IMR-90 (cell line): Measurements from ENCODE around the gene PTCH1. TPM values are rescaled to one million over a fixed set of nuclear protein-coding genes. Genes with fewer than 3 reads are reported as not detected.

Source experiments
- ATAC-seq: fragments of 200-7000 bp; cut with Tn5 transposase; 2 replicates; pipeline ENCODE4 v1.9.1; 2020; ENCODE audit warnings: low read depth, mild to moderate bottlenecking, moderate library complexity
- BruUV-seq: library from RNA; stranded (reverse); fragments of 400-500 nt; replicated peaks from 2 replicates; lab custom pipeline; 2021; lab: Mats Ljungman, UMichigan
- CTCF ChIA-PET: fragments of 300-600 bp; formaldehyde crosslinking; extraction: SDS; loops from one replicate; lab custom pipeline; 2021; ENCODE audit warnings: antibody characterized with exemption; lab: Yijun Ruan, JAX
- POLR2A ChIA-PET: fragments of 300-600 bp; sonication (Branson Sonifier 250); formaldehyde crosslinking; loops from one replicate; lab custom pipeline; 2022; ENCODE audit warnings: antibody characterized with exemption; ENCODE audit not compliant: unreplicated experiment; lab: Charles Lee
- DNase-seq: peaks from one replicate; pipeline ENCODE4 v3.0.0; 2013
- H2AFZ ChIP-seq: replicated peaks from 2 replicates; pipeline ENCODE3; 2013; ENCODE audit warnings: low read length, mild to moderate bottlenecking; ENCODE audit not compliant: poor library complexity
- H2AK5ac ChIP-seq: 2 replicates; pipeline ENCODE4 v1.6.1; 2013; ENCODE audit warnings: low read depth, low read length, inconsistent platforms
- H2AK9ac ChIP-seq: replicated peaks from 2 replicates; pipeline ENCODE3; 2013; ENCODE audit warnings: mild to moderate bottlenecking, low read depth, low read length, moderate library complexity; ENCODE audit not compliant: poor library complexity
- H2BK120ac ChIP-seq: 2 replicates; pipeline ENCODE4 v1.6.1; 2013; ENCODE audit warnings: low read depth, low read length, inconsistent platforms
- H2BK15ac ChIP-seq: 3 replicates; pipeline ENCODE4 v1.6.1; 2013; ENCODE audit warnings: low read depth, low read length, inconsistent platforms
- H2BK20ac ChIP-seq: 2 replicates; pipeline ENCODE4 v1.6.1; 2013; ENCODE audit warnings: low read depth, mild to moderate bottlenecking, inconsistent platforms, low read length, moderate library complexity
- H2BK5ac ChIP-seq: 2 replicates; pipeline ENCODE4 v1.6.1; 2013; ENCODE audit warnings: mild to moderate bottlenecking, low read depth, low read length, inconsistent platforms; ENCODE audit not compliant: poor library complexity, severe bottlenecking
- H3K14ac ChIP-seq: replicated peaks from 2 replicates; pipeline ENCODE4 v1.6.1; 2013; ENCODE audit warnings: low read depth, low read length, inconsistent platforms
- H3K18ac ChIP-seq: 2 replicates; pipeline ENCODE4 v1.6.1; 2013; ENCODE audit warnings: low read depth, low read length, control low read depth
- H3K23ac ChIP-seq: 2 replicates; pipeline ENCODE4 v1.6.1; 2013; ENCODE audit warnings: low read depth, low read length, inconsistent platforms
- H3K27ac ChIP-seq: 2 replicates; pipeline ENCODE4 v1.5.1; 2013; ENCODE audit warnings: mild to moderate bottlenecking, control low read depth, low read length; ENCODE audit not compliant: insufficient read depth
- H3K27me3 ChIP-seq: 2 replicates; pipeline ENCODE4 v1.6.1; 2013; ENCODE audit warnings: low read length; ENCODE audit not compliant: control insufficient read depth, insufficient read depth
- H3K36me3 ChIP-seq: 2 replicates; pipeline ENCODE4 v1.6.1; 2013; ENCODE audit warnings: low read length, mixed read lengths; ENCODE audit not compliant: control insufficient read depth, insufficient read depth
- H3K4ac ChIP-seq: 2 replicates; pipeline ENCODE4 v1.6.1; 2013; ENCODE audit warnings: low read depth, low read length, inconsistent platforms
- H3K4me1 ChIP-seq: 2 replicates; pipeline ENCODE4 v1.6.1; 2013; ENCODE audit warnings: low read length, mixed read lengths; ENCODE audit not compliant: control insufficient read depth, insufficient read depth
- H3K4me2 ChIP-seq: 2 replicates; pipeline ENCODE4 v1.6.1; 2013; ENCODE audit warnings: low read depth, mild to moderate bottlenecking, control low read depth, low read length, moderate library complexity
- H3K4me3 ChIP-seq: 2 replicates; pipeline ENCODE4 v1.5.1; 2013; ENCODE audit warnings: low read depth, mild to moderate bottlenecking, control low read depth, low read length, moderate library complexity; ENCODE audit not compliant: insufficient read depth
- H3K56ac ChIP-seq: 2 replicates; pipeline ENCODE4 v1.6.1; 2013; ENCODE audit warnings: low read length, inconsistent platforms; ENCODE audit not compliant: insufficient read depth; ENCODE audit errors: extremely low read depth
- H3K79me1 ChIP-seq, 2 experiments: 2 replicates each; pipeline ENCODE4 v1.6.1; 2013; ENCODE audit warnings: low read length in 2 of 2, inconsistent platforms in 1 of 2, low read depth in 1 of 2
- H3K9ac ChIP-seq: 2 replicates; pipeline ENCODE4 v1.6.1; 2013; ENCODE audit warnings: low read depth, low read length, control low read depth
- H3K9me1 ChIP-seq: 2 replicates; pipeline ENCODE4 v1.6.1; 2013; ENCODE audit warnings: low read length, inconsistent platforms; ENCODE audit not compliant: insufficient read depth
- H3K9me3 ChIP-seq: 2 replicates; pipeline ENCODE4 v1.6.1; 2013; ENCODE audit warnings: low read length; ENCODE audit not compliant: control insufficient read depth, insufficient read depth
- H4K20me1 ChIP-seq: 2 replicates; pipeline ENCODE4 v1.6.1; 2013; ENCODE audit warnings: low read length, inconsistent platforms; ENCODE audit not compliant: insufficient read depth
- H4K5ac ChIP-seq: 2 replicates; pipeline ENCODE4 v1.6.1; 2013; ENCODE audit warnings: mild to moderate bottlenecking, low read depth, low read length, control low read depth
- H4K8ac ChIP-seq, 2 experiments: 2 replicates each; pipeline ENCODE4 v1.6.1; 2013; ENCODE audit warnings: low read depth in 2 of 2, low read length in 2 of 2, control low read depth in 1 of 2, inconsistent platforms in 1 of 2
- H4K91ac ChIP-seq: 2 replicates; pipeline ENCODE4 v1.6.1; 2013; ENCODE audit warnings: low read depth, low read length, inconsistent platforms; ENCODE audit not compliant: insufficient read depth
- BHLHE40 ChIP-seq: fragments of 150-350 bp; IDR thresholded peaks from 2 replicates; pipeline ENCODE4 v1.6.1; 2016; ENCODE audit warnings: mild to moderate bottlenecking, low read depth, low read length
- FOS ChIP-seq: fragments of 150-350 bp; IDR thresholded peaks from 2 replicates; pipeline ENCODE4 v1.6.1; 2016; ENCODE audit warnings: low read depth, low read length
- MAFK ChIP-seq: IDR thresholded peaks from 2 replicates; pipeline ENCODE4 v1.6.1; 2012; ENCODE audit warnings: low read depth, low read length, improper control_type of control experiment
- MAZ ChIP-seq: IDR thresholded peaks from 2 replicates; pipeline ENCODE4 v1.6.1; 2012; ENCODE audit warnings: low read depth, mild to moderate bottlenecking, low read length, improper control_type of control experiment, moderate library complexity, borderline replicate concordance
- POLR2A ChIP-seq: IDR thresholded peaks from 2 replicates; pipeline ENCODE4 v1.6.1; 2012; ENCODE audit warnings: mild to moderate bottlenecking, low read depth, low read length
- RCOR1 ChIP-seq: IDR thresholded peaks from 2 replicates; pipeline ENCODE4 v1.6.1; 2012; ENCODE audit warnings: mild to moderate bottlenecking, low read length, improper control_type of control experiment; ENCODE audit not compliant: insufficient replicate concordance
- RFX5 ChIP-seq: IDR thresholded peaks from 2 replicates; pipeline ENCODE4 v1.8.0; 2012; ENCODE audit warnings: low read depth, mild to moderate bottlenecking, low read length, moderate library complexity
- SMC3 ChIP-seq: fragments of 150-350 bp; IDR thresholded peaks from 2 replicates; pipeline ENCODE4 v1.6.1; 2016; ENCODE audit warnings: low read depth, mild to moderate bottlenecking, antibody characterized with exemption, low read length, moderate library complexity
- dilution Hi-C: fragments of 300-500 bp; cut with HindIII; formaldehyde crosslinking; loops from one replicate; pipeline ENCODE4 v1.14.3; 2018; ENCODE audit warnings: low sequenced_read_pairs; ENCODE audit not compliant: unreplicated experiment
- in situ Hi-C: fragments of 300-500 bp; cut with MboI; formaldehyde crosslinking; loops from 3 replicates; pipeline ENCODE4 v1.14.3; 2019; ENCODE audit warnings: low sequenced_read_pairs, inconsistent platforms, mixed read lengths
- intact Hi-C: fragments of 100-400 bp; cut with micrococcal nuclease; formaldehyde crosslinking; loops from 2 replicates; pipeline ENCODE4 v1.10.0; 2022
- polyA plus RNA-seq, 3 experiments: library from polyadenylated mRNA; depleted of rRNA; stranded (reverse); fragments of >200 nt; gene quantifications; 2 replicates each; pipeline ENCODE4 v1.2.3, GENCODE V29; 2012; ENCODE audit warnings: low replicate concordance in 1 of 3
- total RNA-seq: library from RNA; depleted of rRNA; stranded (reverse); fragments of >200 nt; gene quantifications from 2 replicates; pipeline ENCODE4 v1.2.3, GENCODE V29; 2012

The PTCH1 gene
- total and polyA plus RNA-seq, 2 of the 4 experiments (the other 2 are of a cell fraction), result 4.1 to 5.0 TPM

- H3K4me3 ChIP-seq, result no peak overlapping the region
- no peak overlapping the region for H3K4ac ChIP-seq
- no TSS peak for BruUV-seq
- H3K27ac ChIP-seq, result no peak overlapping the region
- no peaks in the 10 kb centered on the region for H3K79me1 ChIP-seq
- no peak for DNase-seq
- TF ChIP-seq MAFK (no peak), BHLHE40 (no peak), SMC3 (no peak), FOS (no peak), MAZ (no peak), RCOR1 (no peak), POLR2A (no peak), RFX5 (no peak)
- H3K23ac ChIP-seq, result no peak overlapping the region
- H3K27me3 ChIP-seq, result no peaks in the 10 kb centered on the region
- in situ Hi-C loops (no loop called here), intact Hi-C loops (no loop called here), dilution Hi-C loops (no loop called here)
- H2BK15ac ChIP-seq, result no peak overlapping the region
- no peak overlapping the region for H3K14ac ChIP-seq
- ATAC-seq, result no peak
- no peak overlapping the region for H3K56ac ChIP-seq
- H2BK20ac ChIP-seq, result no peak overlapping the region
- peaks cover 11% of the 10 kb centered on the region for H3K9me3 ChIP-seq
- no peak overlapping the region for H2AK5ac ChIP-seq
- H3K4me2 ChIP-seq, result no peak overlapping the region
- no peak overlapping the region for H2BK120ac ChIP-seq
- H4K8ac ChIP-seq, result no peak overlapping the region
- H3K4me1 ChIP-seq, result peaks cover 3% of the 10 kb centered on the region
- no peaks in the 10 kb centered on the region for H4K20me1 ChIP-seq
- CTCF ChIA-PET, result no interaction called here
- H3K9ac ChIP-seq, result no peak overlapping the region
- no peak overlapping the region for H2AK9ac ChIP-seq
- H2BK5ac ChIP-seq, result no peak overlapping the region
- no peak overlapping the region for H2AFZ ChIP-seq
- POLR2A ChIA-PET, result no interaction called here
- H4K91ac ChIP-seq, result no peak overlapping the region
- H3K36me3 ChIP-seq, result no peaks in the 10 kb centered on the region
- no peak overlapping the region for H3K18ac ChIP-seq
- no peaks in the 10 kb centered on the region; the same call in 1 of the 2 replicates for H3K9me1 ChIP-seq
- no peak overlapping the region for H4K5ac ChIP-seq
Observed at GRCh38 chr9:95419444-95419843, 97.3 kb downstream of the PTCH1 start.
